ENCODE measurements around the gene CCNY. TPM values are rescaled to one million over a fixed set of nuclear protein-coding genes. Genes with fewer than 3 reads are reported as not detected.

CCNY gene
- total and polyA plus RNA-seq, 2 donors (not counting 1 experiment from before 2014, with no cell fraction given) = 34.1 to 64.9 TPM

DNA sequence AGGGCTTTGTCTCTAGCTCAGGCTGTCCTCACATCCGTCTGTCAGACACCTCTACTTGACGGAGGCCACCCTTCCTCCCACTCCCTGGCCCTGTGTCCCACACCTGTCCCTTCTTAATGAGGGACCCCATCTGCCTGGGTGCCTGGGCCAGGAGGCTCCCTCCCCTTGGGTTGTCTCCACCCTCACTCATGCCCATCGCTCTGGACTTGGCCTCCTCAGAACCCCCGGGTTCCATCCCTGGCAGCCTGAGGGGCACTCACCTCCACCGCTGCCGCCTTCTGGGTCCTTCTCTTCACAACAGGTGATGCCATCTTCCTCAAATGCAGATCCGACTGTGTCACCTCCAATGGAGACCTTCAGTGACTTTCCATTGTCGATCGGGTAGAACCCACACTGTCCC lies 248.6 kb downstream of the CCNY start:
- CTCF ChIA-PET = no interaction called here
- H3K27me3 ChIP-seq (replicated peaks in 1 of 4; ENCODE audit: control extremely low read depth in 1 of 4, control insufficient read depth in 3 of 4, insufficient read depth in 4 of 4, low read length in 3 of 4) = peaks cover 0 to 8% (median 1%) of the 10 kb centered on the region in 4 experiments
- no peaks in the 10 kb centered on the region for H4K20me1 ChIP-seq (ENCODE audit: control insufficient read depth, insufficient read depth, low read length, poor library complexity, severe bottlenecking)
- intact Hi-C loops (cut with micrococcal nuclease) = no loop called here
- Mint-ChIP-seq H3K9me3 (ENCODE audit: insufficient read depth) (no peaks in the 10 kb centered on the region), H3K4me1 (no peaks in the 10 kb centered on the region), H3K27ac (no peak overlapping the region), H3K4me3 (no peak overlapping the region), H3K27me3 (peaks cover 16% of the 10 kb centered on the region)
- ATAC-seq (ENCODE audit: low read depth) (no peak), DNase-seq (no peak)
- no peaks in the 10 kb centered on the region for H3K79me2 ChIP-seq (ENCODE audit: control insufficient read depth, insufficient read depth, low read length)
- no peak overlapping the region for H3K4me3 ChIP-seq (ENCODE audit: control extremely low read depth in 1 of 5, extremely low read depth in 1 of 5, insufficient read depth in 1 of 5, low read depth in 2 of 5, low read length in 4 of 5)
- no peak overlapping the region for H3K4me2 ChIP-seq (replicated peaks; ENCODE audit: low read depth, low read length, poor library complexity, severe bottlenecking)
- H3K9me3 ChIP-seq (ENCODE audit: control extremely low read depth in 1 of 3, control insufficient read depth in 2 of 3, insufficient read depth in 1 of 3, low read length in 2 of 3) = peaks cover 0 to 3% (median 2%) of the 10 kb centered on the region in 3 donors
- POLR2A ChIA-PET = no interaction called here
- no peak overlapping the region for H3K9ac ChIP-seq (ENCODE audit: low read length)
- no peak overlapping the region for H3K27ac ChIP-seq (ENCODE audit: low read length in 2 of 2)
- H3K36me3 ChIP-seq (replicated peaks in 1 of 2; ENCODE audit: control extremely low read depth in 1 of 2, control insufficient read depth in 1 of 2, extremely low read depth in 1 of 2, insufficient read depth in 2 of 2, low read length in 1 of 2) = no peaks in the 10 kb centered on the region
- H3K4me1 ChIP-seq (ENCODE audit: control insufficient read depth in 2 of 2, insufficient read depth in 2 of 2, low read length in 2 of 2) = no peaks in the 10 kb centered on the region
- H2AFZ ChIP-seq (ENCODE audit: insufficient read depth, low read depth, low read length, poor library complexity, severe bottlenecking) = no peak overlapping the region
- no peak for TF ChIP-seq EZH2 (IDR thresholded peaks at IDR 0.05; ENCODE audit: borderline replicate concordance, insufficient read depth, low read depth, low read length, poor library complexity, severe bottlenecking)
- TF ChIP-seq, protein P1, sequence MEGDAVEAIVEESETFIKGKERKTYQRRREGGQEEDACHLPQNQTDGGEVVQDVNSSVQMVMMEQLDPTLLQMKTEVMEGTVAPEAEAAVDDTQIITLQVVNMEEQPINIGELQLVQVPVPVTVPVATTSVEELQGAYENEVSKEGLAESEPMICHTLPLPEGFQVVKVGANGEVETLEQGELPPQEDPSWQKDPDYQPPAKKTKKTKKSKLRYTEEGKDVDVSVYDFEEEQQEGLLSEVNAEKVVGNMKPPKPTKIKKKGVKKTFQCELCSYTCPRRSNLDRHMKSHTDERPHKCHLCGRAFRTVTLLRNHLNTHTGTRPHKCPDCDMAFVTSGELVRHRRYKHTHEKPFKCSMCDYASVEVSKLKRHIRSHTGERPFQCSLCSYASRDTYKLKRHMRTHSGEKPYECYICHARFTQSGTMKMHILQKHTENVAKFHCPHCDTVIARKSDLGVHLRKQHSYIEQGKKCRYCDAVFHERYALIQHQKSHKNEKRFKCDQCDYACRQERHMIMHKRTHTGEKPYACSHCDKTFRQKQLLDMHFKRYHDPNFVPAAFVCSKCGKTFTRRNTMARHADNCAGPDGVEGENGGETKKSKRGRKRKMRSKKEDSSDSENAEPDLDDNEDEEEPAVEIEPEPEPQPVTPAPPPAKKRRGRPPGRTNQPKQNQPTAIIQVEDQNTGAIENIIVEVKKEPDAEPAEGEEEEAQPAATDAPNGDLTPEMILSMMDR (IDR thresholded peaks at IDR 0.05) = no peak
- WGBS (ENCODE audit: insufficient coverage) = 93% methylated on average over 9 of the region's 9 CpGs

DNA sequence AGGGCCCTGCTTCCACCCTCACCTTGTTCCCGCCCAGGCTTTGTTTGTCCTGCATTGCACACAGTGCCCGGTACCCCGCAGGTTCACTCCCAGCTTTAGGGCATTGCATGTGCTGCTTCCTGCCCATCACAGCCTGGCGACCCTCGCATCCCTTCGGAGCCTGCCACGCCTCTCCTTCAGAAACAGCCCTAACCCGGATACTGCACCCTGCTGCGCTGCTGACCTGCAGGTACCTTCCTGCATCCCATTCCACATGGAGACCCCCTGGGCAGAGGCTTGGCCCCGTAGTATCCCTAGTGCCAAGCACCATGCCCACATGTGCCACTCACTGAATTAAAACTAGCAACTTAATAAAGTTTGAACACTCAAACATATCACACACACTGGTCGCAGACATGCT lies 249.0 kb downstream of the CCNY start:
- Mint-ChIP-seq H3K4me3 (no peak overlapping the region), H3K27me3 (peaks cover 16% of the 10 kb centered on the region), H3K4me1 (no peaks in the 10 kb centered on the region), H3K27ac (no peak overlapping the region), H3K9me3 (ENCODE audit: insufficient read depth) (no peaks in the 10 kb centered on the region)
- WGBS (ENCODE audit: insufficient coverage) = 93% methylated on average over 10 of the region's 11 CpGs
- Histone ChIP-seq H3K9ac (ENCODE audit: low read length) (no peak overlapping the region), H4K20me1 (ENCODE audit: control insufficient read depth, insufficient read depth, low read length, poor library complexity, severe bottlenecking) (no peaks in the 10 kb centered on the region), H3K36me3 (replicated peaks in 1 of 2; ENCODE audit: control extremely low read depth in 1 of 2, control insufficient read depth in 1 of 2, extremely low read depth in 1 of 2, insufficient read depth in 2 of 2, low read length in 1 of 2) (no peaks in the 10 kb centered on the region), H3K9me3 (ENCODE audit: control extremely low read depth in 1 of 3, control insufficient read depth in 2 of 3, insufficient read depth in 1 of 3, low read length in 2 of 3) (peaks cover 0 to 3% (median 2%) of the 10 kb centered on the region in 3 donors), H3K4me2 (replicated peaks; ENCODE audit: low read depth, low read length, poor library complexity, severe bottlenecking) (no peak overlapping the region), H3K27ac (ENCODE audit: low read length in 2 of 2) (no peak overlapping the region), H3K4me1 (ENCODE audit: control insufficient read depth in 2 of 2, insufficient read depth in 2 of 2, low read length in 2 of 2) (no peaks in the 10 kb centered on the region), H3K4me3 (ENCODE audit: control extremely low read depth in 1 of 5, extremely low read depth in 1 of 5, insufficient read depth in 1 of 5, low read depth in 2 of 5, low read length in 4 of 5) (no peak overlapping the region), H3K79me2 (ENCODE audit: control insufficient read depth, insufficient read depth, low read length) (no peaks in the 10 kb centered on the region), H3K27me3 (replicated peaks in 1 of 4; ENCODE audit: control extremely low read depth in 1 of 4, control insufficient read depth in 3 of 4, insufficient read depth in 4 of 4, low read length in 3 of 4) (peaks cover 0 to 8% (median 1%) of the 10 kb centered on the region in 4 experiments), H2AFZ (ENCODE audit: insufficient read depth, low read depth, low read length, poor library complexity, severe bottlenecking) (no peak overlapping the region)
- DNase-seq = no peak
- intact Hi-C loops (cut with micrococcal nuclease) = no loop called here
- ChIA-PET CTCF (no interaction called here), POLR2A (no interaction called here)
- TF ChIP-seq EZH2 (IDR thresholded peaks at IDR 0.05; ENCODE audit: borderline replicate concordance, insufficient read depth, low read depth, low read length, poor library complexity, severe bottlenecking) = no peak
- TF ChIP-seq, protein P1 (IDR thresholded peaks at IDR 0.05) = no peak
- ATAC-seq (ENCODE audit: low read depth) = no peak
